ENCODE results near the gene SLC25A43.
"Not testable (repeated sequence)": the region's sequence is repeated elsewhere in the genome, so short reads cannot be mapped to it uniquely, and the experiment has no call there.

Gene SLC25A43

DNA sequence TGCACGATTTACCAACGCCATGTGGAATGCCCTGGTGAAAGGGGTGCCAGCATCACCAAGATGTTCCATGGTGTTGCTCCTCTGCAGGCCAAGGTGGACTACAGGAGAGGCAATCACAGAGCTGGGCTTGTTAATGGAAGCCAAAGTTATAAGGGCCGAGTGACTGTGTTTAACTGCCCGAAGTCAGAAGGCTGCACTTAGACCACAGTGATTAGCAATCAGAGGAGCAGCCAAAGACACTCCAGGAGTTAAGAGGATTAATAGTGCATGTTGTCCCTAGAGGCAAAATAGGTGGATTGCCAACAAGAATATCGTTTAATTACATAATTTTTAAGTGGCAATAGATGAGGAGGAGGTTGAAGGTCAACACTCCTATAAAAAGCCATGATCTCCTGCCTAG is 22.8 kb upstream of the SLC25A43 start:
- no peak overlapping the region for H4K12ac ChIP-seq (ENCODE audit: low read depth, low read length)

GRCh38 chrX:119381349-119381944 is 17.7 kb upstream of the SLC25A43 start:
- Histone ChIP-seq H4K12ac (ENCODE audit: low read depth, low read length) (no peak overlapping the region), H4K8ac (ENCODE audit: low read depth, low read length) (no peak overlapping the region), H3K79me1 (ENCODE audit: low read length) (no peaks in the 10 kb centered on the region), H3K79me2 (ENCODE audit: control insufficient read depth, insufficient read depth, low read length, poor library complexity) (no peaks in the 10 kb centered on the region), H3K14ac (ENCODE audit: low read length) (no peak overlapping the region), H3K4me2 (ENCODE audit: low read length) (no peak overlapping the region), H2AFZ (ENCODE audit: insufficient read depth, low read length, poor library complexity) (no peak overlapping the region), H3K4me1 (ENCODE audit: control insufficient read depth in 1 of 2, insufficient read depth in 2 of 2, low read length in 2 of 2) (no peaks in the 10 kb centered on the region), H3K18ac (ENCODE audit: low read length) (no peak overlapping the region), H3K27ac (ENCODE audit: low read depth, low read length) (no peak overlapping the region), H2BK5ac (ENCODE audit: low read depth, low read length, poor library complexity) (no peak overlapping the region), H2BK120ac (ENCODE audit: insufficient read depth, low read length, poor library complexity) (no peak overlapping the region), H3K4ac (ENCODE audit: low read depth, low read length) (no peak overlapping the region), H3K4me3 (ENCODE audit: low read depth, low read length) (no peak overlapping the region), H3K23ac (ENCODE audit: low read length) (no peak overlapping the region), H3K9me3 (ENCODE audit: insufficient read depth, low read depth, low read length) (no peaks in the 10 kb centered on the region), H4K91ac (ENCODE audit: low read depth, low read length) (no peak overlapping the region), H2AK5ac (ENCODE audit: low read length) (no peak overlapping the region), H3K9ac (ENCODE audit: low read length) (no peak overlapping the region), H3K27me3 (ENCODE audit: insufficient read depth, low read length) (no peaks in the 10 kb centered on the region), H3K36me3 (ENCODE audit: control insufficient read depth in 1 of 2, insufficient read depth in 2 of 2, low read length in 2 of 2) (no peaks in the 10 kb centered on the region), H2BK12ac (ENCODE audit: low read length) (no peak overlapping the region)
- no CpG with 5 or more reads among the region's 1 CpG for WGBS (ENCODE audit: extremely low coverage, insufficient coverage, insufficient read length)
- DNase-seq: no peak

More for the DNA sequence above, 22.8 kb upstream of the SLC25A43 start:
- H3K4ac ChIP-seq (ENCODE audit: low read depth, low read length): no peak overlapping the region
- H3K9me3 ChIP-seq (ENCODE audit: insufficient read depth, low read depth, low read length): no peaks in the 10 kb centered on the region
- H3K18ac ChIP-seq (ENCODE audit: low read length): no peak overlapping the region
- no peak overlapping the region for H2BK5ac ChIP-seq (ENCODE audit: low read depth, low read length, poor library complexity)
- no peak overlapping the region for H2AK5ac ChIP-seq (ENCODE audit: low read length)
- H2AFZ ChIP-seq (ENCODE audit: insufficient read depth, low read length, poor library complexity): no peak overlapping the region
- no peak overlapping the region for H3K14ac ChIP-seq (ENCODE audit: low read length)
- no peaks in the 10 kb centered on the region for H3K79me1 ChIP-seq (ENCODE audit: low read length)
- no peak overlapping the region for H2BK120ac ChIP-seq (ENCODE audit: insufficient read depth, low read length, poor library complexity)
- no peak overlapping the region for H4K91ac ChIP-seq (ENCODE audit: low read depth, low read length)
- H3K4me2 ChIP-seq (ENCODE audit: low read length): no peak overlapping the region
- H3K4me3 ChIP-seq (ENCODE audit: low read depth, low read length): no peak overlapping the region
- no peak overlapping the region for H2BK12ac ChIP-seq (ENCODE audit: low read length)
- H3K4me1 ChIP-seq (ENCODE audit: control insufficient read depth in 1 of 2, insufficient read depth in 2 of 2, low read length in 2 of 2): peaks cover 0 to 4% of the 10 kb centered on the region in 2 experiments
- no peak overlapping the region for H3K23ac ChIP-seq (ENCODE audit: low read length)
- no peak overlapping the region for H4K8ac ChIP-seq (ENCODE audit: low read depth, low read length)
- DNase-seq: no peak
- no peaks in the 10 kb centered on the region for H3K27me3 ChIP-seq (ENCODE audit: insufficient read depth, low read length)
- no peaks in the 10 kb centered on the region for H3K79me2 ChIP-seq (ENCODE audit: control insufficient read depth, insufficient read depth, low read length, poor library complexity)
- H3K36me3 ChIP-seq (ENCODE audit: control insufficient read depth in 1 of 2, insufficient read depth in 2 of 2, low read length in 2 of 2): no peaks in the 10 kb centered on the region
- no peak overlapping the region for H3K27ac ChIP-seq (ENCODE audit: low read depth, low read length)
- H3K9ac ChIP-seq (ENCODE audit: low read length): no peak overlapping the region
- WGBS (ENCODE audit: extremely low coverage, insufficient coverage, insufficient read length): no CpG with 5 or more reads among the region's 5 CpGs

- no peaks in the 10 kb centered on the region for H3K9me3 ChIP-seq (ENCODE audit: insufficient read depth, low read depth, low read length)
- no peak overlapping the region for H2BK12ac ChIP-seq (ENCODE audit: low read length)
- no peak overlapping the region for H3K14ac ChIP-seq (ENCODE audit: low read length)
- no peak overlapping the region for H3K18ac ChIP-seq (ENCODE audit: low read length)
- no peak overlapping the region for H2AFZ ChIP-seq (ENCODE audit: insufficient read depth, low read length, poor library complexity)
- H2BK5ac ChIP-seq (ENCODE audit: low read depth, low read length, poor library complexity): no peak overlapping the region
- H4K91ac ChIP-seq (ENCODE audit: low read depth, low read length): no peak overlapping the region
- H3K23ac ChIP-seq (ENCODE audit: low read length): no peak overlapping the region
- no peak overlapping the region for H3K27ac ChIP-seq (ENCODE audit: low read depth, low read length)
- no peak overlapping the region for H3K4ac ChIP-seq (ENCODE audit: low read depth, low read length)
- no peak overlapping the region for H2AK5ac ChIP-seq (ENCODE audit: low read length)
- H3K4me1 ChIP-seq (ENCODE audit: control insufficient read depth in 1 of 2, insufficient read depth in 2 of 2, low read length in 2 of 2): no peaks in the 10 kb centered on the region
- no peak overlapping the region for H3K4me3 ChIP-seq (ENCODE audit: low read depth, low read length)
- no peak overlapping the region for H3K9ac ChIP-seq (ENCODE audit: low read length)
- no peak overlapping the region for H4K8ac ChIP-seq (ENCODE audit: low read depth, low read length)
- H3K27me3 ChIP-seq (ENCODE audit: insufficient read depth, low read length): no peaks in the 10 kb centered on the region
- H3K4me2 ChIP-seq (ENCODE audit: low read length): no peak overlapping the region
- H2BK120ac ChIP-seq (ENCODE audit: insufficient read depth, low read length, poor library complexity): no peak overlapping the region
- H3K36me3 ChIP-seq (ENCODE audit: control insufficient read depth in 1 of 2, insufficient read depth in 2 of 2, low read length in 2 of 2): no peaks in the 10 kb centered on the region
- H3K79me1 ChIP-seq (ENCODE audit: low read length): no peaks in the 10 kb centered on the region
- no peak for DNase-seq
- no peaks in the 10 kb centered on the region for H3K79me2 ChIP-seq (ENCODE audit: control insufficient read depth, insufficient read depth, low read length, poor library complexity)
- H4K12ac ChIP-seq (ENCODE audit: low read depth, low read length): no peak overlapping the region
Observed at GRCh38 chrX:119382606-119383005, 16.5 kb upstream of the SLC25A43 start.

GRCh38 chrX:119386685-119387084 is 12.5 kb upstream of the SLC25A43 start:
- not testable (repeated sequence) for H3K27ac ChIP-seq (ENCODE audit: low read depth, low read length); H3K4me2 ChIP-seq (ENCODE audit: low read length); H2AK5ac ChIP-seq (ENCODE audit: low read length); H3K27me3 ChIP-seq (ENCODE audit: insufficient read depth, low read length); H2BK5ac ChIP-seq (ENCODE audit: low read depth, low read length, poor library complexity); H3K4me1 ChIP-seq (ENCODE audit: control insufficient read depth in 1 of 2, insufficient read depth in 2 of 2, low read length in 2 of 2); H3K18ac ChIP-seq (ENCODE audit: low read length); H2AFZ ChIP-seq (ENCODE audit: insufficient read depth, low read length, poor library complexity); H3K9ac ChIP-seq (ENCODE audit: low read length); H2BK120ac ChIP-seq (ENCODE audit: insufficient read depth, low read length, poor library complexity); H4K12ac ChIP-seq (ENCODE audit: low read depth, low read length); H4K8ac ChIP-seq (ENCODE audit: low read depth, low read length); H3K79me2 ChIP-seq (ENCODE audit: control insufficient read depth, insufficient read depth, low read length, poor library complexity); H2BK12ac ChIP-seq (ENCODE audit: low read length); H3K9me3 ChIP-seq (ENCODE audit: insufficient read depth, low read depth, low read length); H3K4me3 ChIP-seq (ENCODE audit: low read depth, low read length); H4K91ac ChIP-seq (ENCODE audit: low read depth, low read length); H3K14ac ChIP-seq (ENCODE audit: low read length); H3K23ac ChIP-seq (ENCODE audit: low read length); DNase-seq; H3K79me1 ChIP-seq (ENCODE audit: low read length); H3K36me3 ChIP-seq (ENCODE audit: control insufficient read depth in 1 of 2, insufficient read depth in 2 of 2, low read length in 2 of 2); H3K4ac ChIP-seq (ENCODE audit: low read depth, low read length)
- WGBS (ENCODE audit: extremely low coverage, insufficient coverage, insufficient read length): no CpG with 5 or more reads among the region's 4 CpGs
